ENCODE measurements around the gene ADPRH. TPM values are rescaled to one million over a fixed set of nuclear protein-coding genes. Genes with fewer than 3 reads are reported as not detected.
"Not testable (repeated sequence)": the region's sequence is repeated elsewhere in the genome, so short reads cannot be mapped to it uniquely, and the experiment has no call there.

ADPRH gene
- total RNA-seq, 1 donor from 2014 or later = 8.6 TPM

GRCh38 chr3:119559441-119559963, 19.8 kb upstream of the ADPRH start, which contains the start of gene CD80:
CD80 (minus strand) TSS chr3:119559614; CDS start chr3:119557728, 1,886 bp downstream.
- DNase-seq (ENCODE audit: low spot score) = peak; percentile 49

GRCh38 chr3:119560160-119560559, 19.1 kb upstream of the ADPRH start:
- DNase-seq (ENCODE audit: low spot score) = no peak

GRCh38 chr3:119562307-119562961, 16.9 kb upstream of the ADPRH start:
- DNase-seq (ENCODE audit: low spot score) = no peak

- DNase-seq (ENCODE audit: low spot score) = not testable (repeated sequence)
These were observed 16.0 kb upstream of the ADPRH start for GRCh38 chr3:119563334-119563733.

- no peak for DNase-seq (ENCODE audit: low spot score)
These were observed 10.1 kb upstream of the ADPRH start for GRCh38 chr3:119569156-119569555.

- no peak for DNase-seq (ENCODE audit: low spot score)
These were observed 9.1 kb upstream of the ADPRH start for GRCh38 chr3:119570229-119570628.

- no peak for DNase-seq (ENCODE audit: low spot score)
These were observed 8.1 kb upstream of the ADPRH start for GRCh38 chr3:119571230-119571629.

- DNase-seq (ENCODE audit: low spot score) = no peak
These were observed 7.6 kb upstream of the ADPRH start for GRCh38 chr3:119571688-119572087.

- no peak for DNase-seq (ENCODE audit: low spot score)
These were observed 3.8 kb upstream of the ADPRH start for GRCh38 chr3:119575507-119575906.

- no peak for DNase-seq (ENCODE audit: low spot score)
These were observed 922 bp downstream of the ADPRH start for GRCh38 chr3:119580067-119580760.

- DNase-seq (ENCODE audit: low spot score) = no peak
These were observed 2.9 kb downstream of the ADPRH start for GRCh38 chr3:119582178-119582577.

- no peak for DNase-seq (ENCODE audit: low spot score)
These were observed 5.9 kb downstream of the ADPRH start for GRCh38 chr3:119585208-119585607.

GRCh38 chr3:119585856-119586570, 6.7 kb downstream of the ADPRH start:
- DNase-seq (ENCODE audit: low spot score) = no peak

GRCh38 chr3:119586733-119587172, 7.5 kb downstream of the ADPRH start:
- DNase-seq (ENCODE audit: low spot score) = no peak

GRCh38 chr3:119588112-119588511, 8.8 kb downstream of the ADPRH start:
- DNase-seq (ENCODE audit: low spot score) = no peak

- DNase-seq (ENCODE audit: low spot score) = no peak
These were observed 9.9 kb downstream of the ADPRH start for GRCh38 chr3:119589102-119589773.

GRCh38 chr3:119590706-119591105, 11.4 kb downstream of the ADPRH start:
- no peak for DNase-seq (ENCODE audit: low spot score)

- no peak for DNase-seq (ENCODE audit: low spot score)
These were observed 13.6 kb downstream of the ADPRH start for GRCh38 chr3:119592861-119593260.

GRCh38 chr3:119594066-119594465, 14.8 kb downstream of the ADPRH start:
- DNase-seq (ENCODE audit: low spot score) = no peak

GRCh38 chr3:119594929-119595328, 15.6 kb downstream of the ADPRH start:
- not testable (repeated sequence) for DNase-seq (ENCODE audit: low spot score)

GRCh38 chr3:119595639-119596334, 16.5 kb downstream of the ADPRH start:
- no peak for DNase-seq (ENCODE audit: low spot score)

Measured in ureter (tissue), 1 donor.